Prostate gland (tissue), 2 donors: ENCODE measurements around the gene ZNF565. TPM values are rescaled to one million over a fixed set of nuclear protein-coding genes. Genes with fewer than 3 reads are reported as not detected.
"Not testable (repeated sequence)": the region's sequence is repeated elsewhere in the genome, so short reads cannot be mapped to it uniquely, and the experiment has no call there.

Experiments used
- DNase-seq: peaks from one replicate; pipeline ENCODE4 v3.0.0-alpha.2; 2019; ENCODE audit warnings: low spot score
- H3K27ac ChIP-seq, 2 donors: fragments of 200-600 bp; sonication (generic); 2 replicates each; pipeline ENCODE4 v1.5.1; 2017 to 2019
- H3K27me3 ChIP-seq: fragments of 200-600 bp; sonication (generic); replicated peaks from 2 replicates; pipeline ENCODE4 v1.5.1; 2019; ENCODE audit not compliant: insufficient read depth
- H3K36me3 ChIP-seq, 2 donors: fragments of 200-600 bp; sonication (generic); 1 replicate in 1 of 2; 2 replicates in 1 of 2; pipeline versions ENCODE4 v1.5.1 to v1.8.1; 2017 to 2019
- H3K4me1 ChIP-seq: fragments of 200-600 bp; sonication (generic); replicated peaks from 2 replicates; pipeline ENCODE4 v1.5.1; 2019
- H3K4me3 ChIP-seq, 2 donors: fragments of 200-600 bp; sonication (generic); 2 replicates each; pipeline ENCODE4 v1.5.1; 2017 to 2019
- H3K9me3 ChIP-seq: fragments of 200-600 bp; sonication (generic); 2 replicates; pipeline ENCODE4 v1.5.1; 2017
- POLR2A ChIP-seq: fragments of 450-650 bp; IDR thresholded peaks from one replicate; pipeline ENCODE4 v1.6.1; 2016; ENCODE audit warnings: antibody characterized with exemption, mild to moderate bottlenecking
- POLR2AphosphoS5 ChIP-seq: sonication (generic); formaldehyde crosslinking; IDR thresholded peaks from one replicate; pipeline ENCODE4 v1.6.1; 2017; ENCODE audit warnings: antibody characterized with exemption
- WGBS: methylation state at CpG from one replicate; pipeline ENCODE4 v1.1.5; 2018; 5-methylcytosine and 5-hydroxymethylcytosine counted together
- intact Hi-C: fragments of 100-400 bp; cut with DNase I; formaldehyde crosslinking; loops from one replicate; pipeline ENCODE4 v1.14.2; 2022
- total RNA-seq, 2 donors: library from RNA; depleted of rRNA; stranded (reverse); fragments of >200 nt; gene quantifications; one replicate each; pipeline ENCODE4 v1.1.0, GENCODE V29; 2016
- TF ChIP-seq, protein P1 (sequence below), 4 experiments: fragments of 200-600 bp in 2 of 4; fragments of 450-650 bp in 2 of 4; sonication (generic) in 2 of 4; IDR thresholded peaks; 1 replicate in 3 of 4; 2 replicates in 1 of 4; pipeline ENCODE4 v1.5.1; 2016 to 2019; ENCODE audit warnings: antibody characterized with exemption in 4 of 4, mild to moderate bottlenecking in 2 of 4, moderate library complexity in 2 of 4

Gene ZNF565
- total RNA-seq, 2 donors from 2014 or later = 3.6 to 6.4 TPM

DNA sequence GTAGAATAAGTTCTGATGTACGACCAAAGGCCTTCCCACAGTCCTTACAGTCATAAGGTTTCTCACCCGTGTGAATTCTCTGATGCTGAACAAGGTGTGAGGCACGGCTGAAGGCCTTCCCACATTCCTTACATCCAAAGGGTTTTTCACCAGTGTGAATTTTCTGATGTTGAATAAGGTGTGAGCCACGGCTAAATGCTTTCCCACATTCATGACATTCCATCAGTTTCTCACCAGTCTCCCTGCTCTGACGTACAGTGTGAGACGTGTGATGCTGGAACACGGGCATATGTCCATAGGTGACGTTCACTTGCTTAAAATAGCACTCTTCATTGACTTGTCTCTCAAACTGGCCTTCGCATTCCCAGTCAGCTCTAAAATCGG is 31.2 kb downstream of the ZNF565 start:
- 82% methylated on average over 10 of the region's 10 CpGs for WGBS
- H3K27ac ChIP-seq = no peak overlapping the region
- TF ChIP-seq POLR2AphosphoS5 (no peak), POLR2A (no peak)
- TF ChIP-seq, protein P1, sequence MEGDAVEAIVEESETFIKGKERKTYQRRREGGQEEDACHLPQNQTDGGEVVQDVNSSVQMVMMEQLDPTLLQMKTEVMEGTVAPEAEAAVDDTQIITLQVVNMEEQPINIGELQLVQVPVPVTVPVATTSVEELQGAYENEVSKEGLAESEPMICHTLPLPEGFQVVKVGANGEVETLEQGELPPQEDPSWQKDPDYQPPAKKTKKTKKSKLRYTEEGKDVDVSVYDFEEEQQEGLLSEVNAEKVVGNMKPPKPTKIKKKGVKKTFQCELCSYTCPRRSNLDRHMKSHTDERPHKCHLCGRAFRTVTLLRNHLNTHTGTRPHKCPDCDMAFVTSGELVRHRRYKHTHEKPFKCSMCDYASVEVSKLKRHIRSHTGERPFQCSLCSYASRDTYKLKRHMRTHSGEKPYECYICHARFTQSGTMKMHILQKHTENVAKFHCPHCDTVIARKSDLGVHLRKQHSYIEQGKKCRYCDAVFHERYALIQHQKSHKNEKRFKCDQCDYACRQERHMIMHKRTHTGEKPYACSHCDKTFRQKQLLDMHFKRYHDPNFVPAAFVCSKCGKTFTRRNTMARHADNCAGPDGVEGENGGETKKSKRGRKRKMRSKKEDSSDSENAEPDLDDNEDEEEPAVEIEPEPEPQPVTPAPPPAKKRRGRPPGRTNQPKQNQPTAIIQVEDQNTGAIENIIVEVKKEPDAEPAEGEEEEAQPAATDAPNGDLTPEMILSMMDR (IDR thresholded peaks at IDR 0.05) = no peak
- no peak for DNase-seq
- peaks cover 0 to 6% of the 10 kb centered on the region in 2 donors for H3K36me3 ChIP-seq
- intact Hi-C loops = no loop called here
- H3K9me3 ChIP-seq = no peaks in the 10 kb centered on the region
- H3K4me1 ChIP-seq = no peaks in the 10 kb centered on the region
- no peak overlapping the region for H3K4me3 ChIP-seq
- H3K27me3 ChIP-seq = no peaks in the 10 kb centered on the region

DNA sequence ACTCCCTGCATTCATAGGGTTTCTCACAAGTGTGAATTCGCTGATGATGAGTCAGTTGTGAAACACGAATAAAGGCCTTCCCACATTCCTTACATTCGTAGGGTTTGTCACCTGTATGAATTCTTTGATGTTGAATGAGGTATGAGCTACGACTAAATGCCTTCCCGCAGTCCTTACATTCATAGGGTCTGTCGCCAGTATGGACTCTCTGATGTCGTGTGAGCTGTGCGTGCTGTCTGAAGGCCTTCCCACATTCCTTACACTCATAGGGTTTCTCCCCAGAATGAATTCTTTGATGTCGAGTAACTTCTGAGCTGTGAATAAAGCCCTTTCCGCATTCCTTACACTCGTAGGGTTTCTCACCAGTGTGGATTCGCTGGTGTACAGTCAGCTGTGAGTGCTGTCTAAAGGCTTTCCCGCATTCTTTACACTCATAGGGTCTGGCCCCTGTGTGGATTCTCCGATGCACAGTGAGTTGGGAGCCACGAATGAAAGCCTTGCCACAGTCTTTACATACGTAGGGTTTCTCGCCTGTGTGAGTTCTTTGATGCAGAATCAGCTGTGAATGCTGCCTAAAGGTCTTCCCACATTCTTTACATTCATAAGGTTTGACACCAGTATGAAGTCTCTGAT is 31.7 kb downstream of the ZNF565 start:
- intact Hi-C loops = no loop called here
- WGBS = 86% methylated on average over 17 of the region's 17 CpGs

DNA sequence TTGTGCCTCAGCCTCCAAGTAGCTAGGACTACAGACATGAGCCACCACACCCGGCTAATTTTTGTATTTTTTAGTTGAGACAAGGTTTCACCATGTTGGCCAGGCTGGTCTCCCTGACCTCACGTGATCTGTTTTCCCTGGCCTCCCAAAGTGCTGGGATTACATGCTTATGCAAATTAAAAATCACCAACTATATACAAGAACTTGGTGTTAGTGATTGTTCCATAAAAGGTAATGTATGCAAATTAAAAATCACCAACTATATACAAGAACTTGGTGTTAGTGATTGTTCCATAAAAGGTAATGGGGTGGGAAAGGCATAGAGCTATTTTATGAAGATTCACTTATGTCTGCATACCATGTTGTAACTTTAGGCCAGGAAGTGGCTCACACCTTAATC is 35.4 kb downstream of the ZNF565 start:
- H3K9me3 ChIP-seq, H3K36me3 ChIP-seq, H3K4me1 ChIP-seq, H3K4me3 ChIP-seq, DNase-seq, intact Hi-C loops, H3K27me3 ChIP-seq, H3K27ac ChIP-seq: not testable (repeated sequence)
- 48% methylated on average over 2 of the region's 2 CpGs for WGBS

More for the DNA sequence above, 31.7 kb downstream of the ZNF565 start:
- Histone ChIP-seq H3K27ac (no peak overlapping the region), H3K4me3 (no peak overlapping the region), H3K36me3 (peaks cover 0 to 6% of the 10 kb centered on the region in 2 donors), H3K4me1 (no peaks in the 10 kb centered on the region), H3K27me3 (no peaks in the 10 kb centered on the region), H3K9me3 (no peaks in the 10 kb centered on the region)
- no peak for DNase-seq
- TF ChIP-seq, protein P1 (IDR thresholded peaks at IDR 0.05) = no peak
- no peak for TF ChIP-seq POLR2A
- no peak for TF ChIP-seq POLR2AphosphoS5

DNA sequence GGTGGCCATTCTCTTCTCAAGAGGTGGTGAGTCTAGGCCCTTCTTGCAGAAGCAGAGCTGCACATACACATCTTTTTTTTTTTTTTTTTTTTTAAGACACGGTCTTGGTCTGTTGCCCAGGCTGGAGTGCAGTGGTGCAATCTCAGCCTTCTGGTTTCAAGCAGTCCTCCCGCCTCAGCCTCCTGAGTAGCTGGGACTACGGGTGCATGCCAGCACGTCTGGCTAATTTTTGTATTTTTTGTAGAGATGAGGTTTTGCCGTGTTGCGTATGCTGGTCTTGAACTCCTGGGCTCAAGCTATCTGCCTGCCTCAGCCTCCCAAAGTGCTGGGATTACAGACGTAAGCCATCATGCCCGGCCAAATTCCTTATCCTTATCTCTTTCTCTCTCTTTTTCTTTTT is 40.6 kb downstream of the ZNF565 start:
- H3K4me3 ChIP-seq, H3K27me3 ChIP-seq, DNase-seq, H3K36me3 ChIP-seq, H3K9me3 ChIP-seq, H3K27ac ChIP-seq, intact Hi-C loops, H3K4me1 ChIP-seq: not testable (repeated sequence)
- WGBS = 77% methylated on average over 8 of the region's 8 CpGs

DNA sequence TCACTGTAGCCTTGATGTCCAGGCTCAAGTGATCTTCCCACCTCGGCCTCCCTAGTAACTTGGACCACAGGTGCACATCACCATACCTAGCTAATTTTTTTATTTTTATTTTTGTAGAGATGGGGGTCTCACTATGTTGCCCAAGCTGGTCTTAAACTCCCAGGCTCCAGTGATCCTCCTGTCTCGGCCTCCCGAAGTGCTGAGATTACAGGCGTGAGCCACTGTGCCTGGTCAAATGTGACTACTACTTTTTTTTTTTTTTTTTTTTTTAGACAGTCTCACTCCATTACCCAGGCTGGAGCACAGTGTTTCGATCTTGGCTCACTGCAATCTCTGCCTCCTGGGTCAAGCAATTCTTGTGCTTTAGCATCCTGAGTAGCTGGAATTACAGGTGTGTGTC is 41.6 kb downstream of the ZNF565 start:
- Histone ChIP-seq H3K4me3 (no peak overlapping the region), H3K36me3 (no peaks in the 10 kb centered on the region), H3K27ac (no peak overlapping the region), H3K27me3 (no peaks in the 10 kb centered on the region), H3K9me3 (no peaks in the 10 kb centered on the region), H3K4me1 (no peaks in the 10 kb centered on the region)
- no peak for DNase-seq
- intact Hi-C loops = no loop called here
- 95% methylated on average over 5 of the region's 5 CpGs for WGBS
- no peak for TF ChIP-seq POLR2AphosphoS5
- TF ChIP-seq, protein P1 (IDR thresholded peaks at IDR 0.05) = no peak
- TF ChIP-seq POLR2A = no peak

DNA sequence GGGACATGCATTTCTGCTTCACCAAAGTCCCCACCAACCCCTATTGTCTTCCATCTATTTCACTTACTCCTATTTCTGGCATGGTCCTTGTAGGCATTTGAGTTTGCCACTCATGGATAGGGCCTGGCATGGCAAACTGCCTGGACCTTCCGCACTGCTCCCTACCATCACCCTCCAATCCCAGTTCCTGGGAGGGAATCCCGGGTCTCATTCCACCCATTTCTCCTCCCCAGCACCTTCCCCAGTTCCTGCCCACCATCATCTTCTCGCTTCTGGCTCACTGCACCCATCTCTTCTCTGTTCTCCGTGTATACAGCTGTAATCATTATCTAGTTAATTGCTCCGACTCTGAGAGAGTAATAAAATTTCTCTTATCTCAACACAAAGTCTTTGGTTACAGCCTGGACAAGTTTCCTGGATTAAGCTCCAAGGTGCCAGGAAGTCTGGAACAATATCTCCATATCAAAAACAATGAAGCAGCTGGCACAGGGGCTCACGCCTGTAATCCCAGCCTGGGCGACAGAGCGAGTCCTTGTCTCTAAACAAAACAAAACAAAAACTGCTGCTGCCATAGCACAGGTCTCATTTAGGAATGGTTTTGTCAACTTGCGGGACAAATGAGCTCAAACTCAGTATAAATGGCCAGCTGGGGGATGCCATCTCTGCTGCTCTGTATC is 45.2 kb downstream of the ZNF565 start:
- DNase-seq = peak; percentile 30
- Histone ChIP-seq H3K9me3 (no peaks in the 10 kb centered on the region), H3K36me3 (no peaks in the 10 kb centered on the region), H3K4me1 (no peaks in the 10 kb centered on the region), H3K4me3 (no peak overlapping the region), H3K27ac (peak overlapping the region; percentile 54 to 68), H3K27me3 (no peaks in the 10 kb centered on the region)
- WGBS = 14% methylated on average over 9 of the region's 9 CpGs
- intact Hi-C loops = no loop called here
- TF ChIP-seq POLR2A = no peak
- peak; percentile 37 for TF ChIP-seq POLR2AphosphoS5
